ENCODE measurements around the gene SLC25A21.
"Not testable (repeated sequence)": the region's sequence is repeated elsewhere in the genome, so short reads cannot be mapped to it uniquely, and the experiment has no call there.

SLC25A21 gene

DNA sequence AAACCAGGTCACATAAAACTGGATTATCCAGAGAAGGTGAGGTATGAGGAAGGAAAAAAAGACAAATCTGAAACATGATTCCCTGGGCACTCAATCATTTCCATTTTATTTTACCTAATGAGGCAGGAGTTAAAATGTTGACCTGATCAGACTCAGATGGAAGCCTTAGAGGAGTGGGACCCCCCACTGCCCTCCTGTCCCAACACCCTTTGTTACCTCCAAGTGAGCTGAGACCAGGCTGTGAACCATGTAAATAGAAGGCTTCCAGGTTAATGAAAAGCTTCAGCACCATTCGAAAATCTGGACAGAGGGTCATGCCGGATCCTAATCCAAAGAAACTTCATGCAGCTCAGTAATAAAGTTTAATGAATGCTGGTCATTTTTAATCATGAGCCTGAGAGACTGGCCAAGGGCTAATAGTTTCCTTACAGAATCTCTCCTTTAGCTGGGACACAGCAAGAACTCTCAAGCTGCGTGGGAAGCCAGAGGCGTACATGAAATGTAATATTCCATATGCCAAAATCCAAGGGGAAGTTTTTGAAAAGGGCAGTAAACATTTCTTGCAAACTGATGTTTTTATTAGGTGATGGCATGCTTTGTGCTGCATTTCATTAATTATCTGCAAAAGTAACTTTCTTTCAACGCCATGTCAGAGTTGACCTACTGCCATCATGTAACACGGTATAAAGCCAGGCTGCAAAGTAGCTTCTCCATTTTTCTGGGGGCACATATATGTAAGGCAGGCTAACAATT is 327.8 kb downstream of the SLC25A21 start:
- H3K4me3 ChIP-seq (ENCODE audit: low read depth, low read length) = no peak overlapping the region

DNA sequence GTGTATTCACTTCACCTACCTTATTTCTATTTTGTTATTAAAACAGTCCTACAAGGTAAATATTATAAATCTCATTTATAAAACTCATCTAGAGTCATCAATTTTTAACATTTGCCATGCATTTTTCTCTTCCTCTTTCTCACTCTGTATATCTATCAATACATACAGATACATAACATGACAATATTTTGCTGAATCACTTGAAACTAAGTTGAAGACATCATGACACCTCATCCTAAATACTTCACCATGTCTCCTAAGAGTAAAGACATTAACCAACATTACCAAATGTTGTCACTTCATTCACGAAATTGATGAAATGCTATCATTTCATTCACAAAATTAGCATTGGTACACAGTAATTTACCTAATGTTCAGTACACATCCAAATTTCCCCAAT is 329.0 kb downstream of the SLC25A21 start:
- H3K4me3 ChIP-seq (ENCODE audit: low read depth, low read length) = no peak overlapping the region

DNA sequence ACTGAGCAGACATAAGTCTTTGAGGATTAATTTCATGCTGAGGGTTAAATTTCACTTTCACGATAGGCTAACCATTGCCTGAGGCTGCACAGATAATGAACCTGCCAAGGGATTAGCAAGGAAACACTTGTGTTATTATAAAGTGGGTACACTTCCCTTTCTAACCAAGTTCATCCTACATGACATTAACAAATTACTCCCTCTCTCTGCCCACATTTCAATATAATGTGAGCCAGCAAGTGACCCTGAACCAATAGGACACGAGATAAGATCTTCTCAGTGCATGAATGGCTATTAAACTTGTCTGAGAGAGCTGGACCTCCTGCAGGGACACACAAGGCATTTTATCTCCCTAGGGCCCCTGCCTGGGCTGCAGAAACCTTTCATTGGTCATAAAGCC is 337.3 kb downstream of the SLC25A21 start:
- H3K4me3 ChIP-seq (ENCODE audit: low read depth, low read length) = no peak overlapping the region

DNA sequence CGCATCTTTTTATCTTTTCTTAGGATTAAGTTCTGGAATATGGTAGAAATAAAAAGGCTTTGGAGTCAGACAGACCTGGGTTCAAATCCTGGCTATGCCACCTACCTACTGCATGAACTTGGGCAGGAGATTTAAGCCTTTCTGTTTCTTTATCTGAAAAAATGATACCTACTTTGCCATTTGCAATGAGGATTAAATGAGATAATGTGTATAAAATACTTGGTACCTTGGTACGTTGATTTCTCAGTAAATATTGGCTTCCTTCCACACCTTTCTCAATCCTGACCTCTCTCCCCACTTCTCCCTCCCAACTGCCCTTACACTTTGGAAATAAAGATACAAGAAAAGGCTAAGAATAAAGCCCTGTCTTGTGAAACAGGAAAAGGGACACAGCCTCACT is 338.1 kb downstream of the SLC25A21 start:
- no peak overlapping the region for H3K4me3 ChIP-seq (ENCODE audit: low read depth, low read length)

DNA sequence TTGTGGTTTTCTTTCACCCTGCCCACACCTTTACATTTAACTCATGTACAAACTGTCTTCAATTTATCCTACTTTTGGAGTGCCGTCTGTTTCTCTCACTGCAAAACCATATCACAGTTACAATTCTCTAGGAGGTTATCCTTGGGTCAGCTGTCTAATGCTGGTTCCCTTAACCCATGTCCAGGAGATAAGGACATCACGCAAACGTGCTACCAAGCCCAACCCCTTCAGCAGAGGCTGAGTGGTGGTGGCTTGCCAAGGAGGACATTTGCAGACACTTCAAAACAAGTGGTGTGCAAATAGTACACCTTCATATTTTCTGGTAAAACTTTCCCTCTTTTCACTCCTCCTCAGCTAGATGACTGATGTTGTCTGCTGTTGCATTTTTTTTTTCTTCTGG is 342.9 kb downstream of the SLC25A21 start:
- no peak overlapping the region for H3K4me3 ChIP-seq (ENCODE audit: low read depth, low read length)

DNA sequence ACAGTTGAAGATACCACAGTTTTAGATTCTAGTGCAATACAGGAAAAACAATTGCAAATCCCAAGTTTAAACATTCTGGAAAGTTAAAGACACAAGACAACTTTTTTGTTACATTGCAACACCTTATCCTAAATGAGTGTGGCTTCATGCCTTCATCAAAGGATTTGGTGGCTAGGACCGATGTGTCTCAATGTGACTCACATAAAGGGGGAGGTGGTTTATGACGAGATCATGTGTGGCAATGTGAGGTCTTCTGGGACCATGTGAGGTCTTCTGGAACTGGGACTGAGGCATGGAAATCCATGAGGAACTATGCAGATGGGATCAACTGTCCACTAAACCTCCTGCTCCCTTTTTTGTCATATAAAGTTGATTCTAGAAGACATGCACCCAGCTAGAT is 344.5 kb downstream of the SLC25A21 start:
- no peak overlapping the region for H3K4me3 ChIP-seq (ENCODE audit: low read depth, low read length)

DNA sequence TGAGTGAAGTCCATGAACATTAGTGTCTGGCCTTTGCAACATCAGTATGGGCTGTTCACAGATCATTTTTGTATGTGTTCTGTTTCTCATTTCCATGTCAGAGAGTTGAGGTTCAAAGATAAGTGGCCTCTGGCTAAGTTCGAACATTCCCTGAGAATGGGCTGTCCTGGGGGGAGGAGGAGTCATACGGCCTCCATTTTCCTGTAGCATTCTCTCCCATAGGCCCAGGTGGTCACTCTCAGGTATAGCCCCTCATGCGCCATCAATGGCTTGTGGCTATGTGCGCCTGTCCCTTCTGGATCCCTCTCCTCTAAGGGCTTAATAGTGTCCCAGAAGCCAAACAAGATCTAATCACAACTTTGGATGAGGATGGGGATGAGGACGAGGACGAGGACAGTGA is 345.8 kb downstream of the SLC25A21 start:
- no peak overlapping the region for H3K4me3 ChIP-seq (ENCODE audit: low read depth, low read length)

DNA sequence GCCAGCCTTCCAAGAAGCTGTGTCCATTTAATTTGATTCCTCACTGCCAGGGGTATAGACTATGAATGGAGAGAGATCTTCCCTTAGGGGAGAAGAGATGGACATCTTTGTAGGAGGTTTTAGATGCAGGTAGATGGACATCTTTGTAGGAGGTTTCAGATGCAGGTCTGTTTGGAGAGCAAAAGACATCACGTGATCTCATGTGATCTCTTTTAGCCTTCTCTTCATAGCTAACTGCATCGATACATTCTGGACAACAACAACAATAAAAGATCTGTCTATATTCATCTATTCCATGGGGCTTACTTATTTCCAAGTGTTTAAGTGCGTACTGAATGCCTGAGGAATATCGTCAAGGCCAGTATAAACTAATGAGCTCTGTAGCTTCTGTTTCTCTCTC is 347.6 kb downstream of the SLC25A21 start:
- no peak overlapping the region for H3K4me3 ChIP-seq (ENCODE audit: low read depth, low read length)

DNA sequence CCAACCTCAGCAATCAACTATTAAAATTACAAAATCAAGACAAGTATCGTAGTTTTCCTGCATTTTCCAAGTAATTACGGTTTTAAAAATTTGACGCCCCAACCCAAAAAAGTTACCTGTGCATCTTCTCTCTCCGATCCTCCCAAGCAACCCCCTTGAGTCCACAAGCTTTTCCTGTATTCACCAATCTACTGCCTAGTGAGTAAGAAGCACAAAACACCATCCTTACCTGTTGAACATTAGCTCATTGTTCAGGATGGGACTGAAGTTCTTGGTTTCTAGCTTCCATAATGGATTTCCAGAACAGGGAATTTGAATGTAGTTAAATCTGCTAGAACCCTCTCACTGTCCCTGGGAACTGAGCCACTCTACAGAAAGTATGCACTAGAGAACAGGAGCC is 348.8 kb downstream of the SLC25A21 start:
- H3K4me3 ChIP-seq (ENCODE audit: low read depth, low read length) = no peak overlapping the region

DNA sequence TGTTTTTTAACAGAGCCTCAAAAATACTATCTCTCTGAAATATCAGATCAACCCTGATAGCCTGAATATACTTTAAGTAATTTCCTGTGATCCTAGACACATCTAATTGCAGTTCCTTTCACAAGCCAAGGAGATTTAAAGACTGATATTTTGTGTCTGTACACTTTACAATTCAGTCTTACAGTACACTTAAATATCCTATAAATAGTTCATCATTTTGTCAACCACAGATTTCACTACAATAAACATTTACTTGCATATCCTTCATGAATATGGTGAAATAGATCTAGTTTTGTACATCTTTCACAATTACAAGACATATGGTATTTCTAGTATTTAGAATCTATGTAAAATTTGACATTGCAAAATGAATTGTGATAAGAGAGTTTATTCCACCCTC is 349.7 kb downstream of the SLC25A21 start:
- no peak overlapping the region for H3K4me3 ChIP-seq (ENCODE audit: low read depth, low read length)

DNA sequence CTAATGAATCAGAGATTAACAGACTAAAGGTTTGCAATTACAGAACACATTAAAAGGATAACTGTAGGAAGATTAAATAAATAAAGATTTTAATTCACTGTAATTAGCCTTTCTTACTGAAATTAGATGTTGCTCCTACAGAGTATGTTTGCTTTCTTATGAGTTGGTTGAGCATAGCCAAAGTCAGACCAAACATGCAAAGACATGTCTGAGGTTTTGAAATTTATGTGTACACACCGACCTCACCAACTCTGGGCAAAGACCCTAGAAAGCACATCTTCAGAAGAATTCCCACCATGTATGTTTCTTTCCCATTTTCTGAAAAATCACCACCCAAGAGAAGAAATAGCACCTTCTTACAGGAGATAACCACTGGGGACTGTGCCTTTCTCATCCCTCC is 351.5 kb downstream of the SLC25A21 start:
- H3K4me3 ChIP-seq (ENCODE audit: low read depth, low read length) = no peak overlapping the region

DNA sequence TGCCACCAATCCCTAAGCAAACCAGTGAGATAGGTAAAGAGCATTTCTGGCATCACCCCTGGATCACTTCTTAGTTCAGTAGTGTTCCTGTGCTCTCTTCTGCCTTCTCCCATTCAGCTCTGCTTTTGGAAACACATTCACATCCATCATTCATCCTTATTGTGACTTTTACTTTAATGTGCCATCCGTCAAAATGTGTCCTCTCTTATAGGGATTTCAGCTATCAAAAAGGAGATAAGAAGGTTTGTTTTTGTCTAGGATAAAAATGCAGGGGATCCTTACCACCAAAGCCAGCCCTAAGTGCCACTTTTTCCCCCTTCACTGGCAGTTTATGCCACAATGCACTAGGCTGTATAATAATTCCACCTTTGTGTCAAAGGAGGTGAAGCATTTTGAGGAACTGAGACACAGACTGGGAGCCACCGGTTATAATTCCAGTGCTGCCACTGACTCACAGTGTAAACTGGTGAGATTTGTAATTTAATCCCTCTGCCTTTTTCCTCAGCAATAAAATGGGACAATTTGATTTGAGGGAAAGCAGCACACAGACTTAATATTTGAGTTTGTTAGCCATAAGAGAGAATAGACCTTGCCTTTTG is 352.2 kb downstream of the SLC25A21 start:
- H3K4me3 ChIP-seq (ENCODE audit: low read depth, low read length) = no peak overlapping the region

DNA sequence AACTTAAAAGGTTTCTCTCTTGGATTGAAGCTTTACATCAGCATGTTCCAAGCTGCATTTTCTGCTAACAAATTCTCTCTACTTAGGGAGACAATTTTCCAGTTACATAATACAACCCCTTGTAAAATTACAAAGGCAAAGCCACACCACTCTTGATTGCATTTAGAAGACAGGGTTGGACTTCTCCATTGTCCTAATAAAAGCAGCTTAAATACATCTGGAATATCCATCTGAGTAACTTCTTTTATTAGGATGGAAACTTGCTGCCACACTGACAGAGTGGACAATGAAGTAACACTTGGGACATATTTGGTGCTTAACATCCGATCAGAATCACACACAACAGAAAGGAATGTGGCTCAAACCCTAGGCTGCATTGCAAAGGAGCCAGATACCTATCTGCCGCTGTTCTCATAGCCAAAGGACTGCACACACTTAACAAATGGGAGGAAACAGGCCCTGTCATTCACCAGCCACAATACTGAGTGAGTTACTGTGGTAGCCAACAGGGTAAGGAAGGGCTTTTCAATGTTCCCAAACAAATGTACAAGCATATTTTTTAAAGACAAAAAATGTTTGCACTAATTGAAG is 353.5 kb downstream of the SLC25A21 start:
- no peak overlapping the region for H3K4me3 ChIP-seq (ENCODE audit: low read depth, low read length)

DNA sequence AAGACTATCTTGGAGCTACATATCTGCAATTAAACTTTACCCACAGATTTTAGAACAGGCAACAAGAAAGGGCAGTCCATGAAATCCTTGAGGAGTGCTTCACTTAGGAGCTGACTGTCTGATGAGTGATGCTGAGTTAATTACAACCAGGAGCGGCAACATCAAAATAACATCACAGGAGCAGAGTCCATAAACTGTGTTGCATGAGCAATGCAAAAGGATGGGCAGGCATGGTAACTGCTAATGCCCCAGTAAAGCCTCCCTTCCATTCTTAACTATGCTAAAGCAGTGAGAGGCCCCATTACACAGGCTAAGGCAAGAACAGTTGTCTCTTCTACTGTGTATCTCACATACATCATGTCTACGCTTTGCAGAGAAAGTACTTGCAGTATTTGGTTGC is 354.2 kb downstream of the SLC25A21 start:
- H3K4me3 ChIP-seq (ENCODE audit: low read depth, low read length) = no peak overlapping the region

DNA sequence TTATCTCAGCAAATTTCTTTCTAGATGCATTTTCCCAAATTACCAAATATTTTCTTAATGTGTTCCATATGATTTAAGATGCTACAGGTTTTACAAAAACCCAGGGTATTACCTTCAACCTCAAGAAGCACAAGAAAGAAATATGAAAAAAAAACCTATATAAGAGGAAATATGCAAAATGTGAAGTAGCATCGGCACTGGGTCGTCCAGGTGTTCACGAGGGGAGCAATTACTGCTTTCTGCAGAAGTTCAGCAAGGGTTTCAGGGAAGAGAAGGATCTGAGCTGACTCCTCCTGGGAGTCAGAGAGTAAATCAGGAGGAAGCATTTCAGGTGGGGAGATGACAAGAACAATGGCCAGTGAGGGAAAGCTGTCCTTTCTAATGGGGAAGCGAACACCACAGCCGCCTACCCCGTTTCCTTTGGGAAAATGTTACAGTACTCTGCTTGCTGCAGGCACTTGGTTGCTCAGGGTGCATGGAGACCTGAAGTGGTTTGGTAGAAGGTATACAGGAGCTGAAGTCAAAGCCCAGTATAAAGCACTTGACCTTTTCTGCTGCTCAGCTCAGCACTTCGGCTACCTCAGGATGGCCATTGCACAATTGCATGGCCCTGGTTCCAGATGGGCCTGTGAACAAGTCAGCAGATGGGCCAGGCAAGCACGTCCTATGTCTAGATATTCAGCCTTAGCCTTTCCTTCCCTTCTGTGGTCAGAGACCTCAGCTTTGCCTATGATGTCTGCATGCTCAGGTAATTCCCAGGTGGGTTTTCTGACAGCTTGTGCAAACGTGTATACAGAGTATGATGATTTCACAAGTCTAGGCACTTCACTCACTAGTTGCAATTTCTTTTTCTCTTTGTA is 355.1 kb downstream of the SLC25A21 start:
- H3K4me3 ChIP-seq (ENCODE audit: low read depth, low read length) = no peak overlapping the region

DNA sequence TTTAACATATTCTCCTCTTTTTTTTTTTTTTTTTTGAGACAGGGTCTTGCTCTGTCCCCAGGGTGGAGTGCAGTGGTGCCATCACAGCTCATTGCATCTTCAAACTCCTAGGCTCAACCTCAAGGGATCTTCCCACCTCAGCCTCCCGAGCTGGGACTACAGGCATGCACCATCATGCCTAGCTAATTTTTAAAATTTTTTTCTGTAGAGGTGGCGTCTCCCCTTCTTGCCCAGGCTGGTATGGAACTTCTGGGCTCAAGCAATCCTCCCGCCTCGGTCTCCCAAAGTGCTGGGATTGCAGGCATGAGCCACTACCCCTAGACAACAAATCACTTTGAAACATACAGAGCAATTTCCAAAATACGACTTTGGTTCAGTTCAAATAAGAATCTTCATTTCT is 355.9 kb downstream of the SLC25A21 start:
- no peak overlapping the region for H3K4me3 ChIP-seq (ENCODE audit: low read depth, low read length)

DNA sequence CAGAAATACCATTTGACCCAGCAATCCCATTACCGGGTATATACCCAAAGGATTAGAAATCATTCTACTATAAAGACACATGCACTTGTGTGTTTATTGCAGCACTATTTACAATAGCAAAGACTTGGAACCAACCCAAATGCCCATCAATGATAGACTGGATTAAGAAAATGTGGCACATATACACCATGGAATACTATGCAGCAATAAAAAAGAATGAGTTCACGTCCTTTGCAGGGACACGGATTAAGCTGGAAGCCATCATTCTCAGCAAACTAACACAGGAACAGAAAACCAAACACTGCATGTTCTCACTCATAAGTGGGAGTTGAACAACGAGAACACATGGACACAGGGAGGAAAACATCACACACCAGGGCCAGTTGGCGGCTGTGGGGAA is 357.6 kb downstream of the SLC25A21 start:
- H3K4me3 ChIP-seq (ENCODE audit: low read depth, low read length) = not testable (repeated sequence)

DNA sequence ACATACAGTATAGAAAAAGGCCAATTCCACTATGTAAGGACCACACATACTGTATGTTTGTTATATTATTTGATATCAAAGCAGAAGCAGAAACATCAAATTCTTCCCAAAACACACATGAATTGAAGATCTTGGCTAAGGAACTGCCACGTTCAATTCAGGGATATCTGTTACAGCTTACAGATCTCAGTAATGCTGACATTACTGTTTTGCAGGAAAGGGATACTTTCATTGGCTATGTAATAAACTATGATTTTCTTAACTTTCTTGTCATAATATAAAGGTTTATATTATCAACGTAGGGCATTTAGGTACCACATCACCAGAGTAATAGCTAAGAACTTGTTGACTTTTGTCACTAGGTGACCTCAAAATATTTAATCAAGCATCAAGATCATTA is 362.2 kb downstream of the SLC25A21 start:
- no peak overlapping the region for H3K4me3 ChIP-seq (ENCODE audit: low read depth, low read length)

DNA sequence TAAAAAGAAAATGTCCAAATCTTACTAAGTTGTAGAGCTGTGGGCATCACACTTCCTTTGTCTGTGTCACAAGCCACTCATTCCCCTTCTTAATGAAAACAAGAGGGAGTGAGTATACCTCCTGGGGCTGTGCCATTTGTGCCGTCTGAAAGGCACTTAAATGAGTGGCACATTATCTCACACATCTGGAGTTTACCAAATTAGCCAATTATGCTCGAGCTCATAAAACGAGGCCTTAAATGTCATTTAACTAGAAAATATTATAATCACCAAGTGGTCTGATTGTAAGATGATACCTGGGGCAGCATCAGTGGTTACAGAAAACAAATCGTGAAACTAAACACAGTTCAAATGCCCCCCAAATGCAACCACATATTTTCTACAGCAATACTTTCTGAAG is 364.7 kb downstream of the SLC25A21 start:
- no peak overlapping the region for H3K4me3 ChIP-seq (ENCODE audit: low read depth, low read length)

DNA sequence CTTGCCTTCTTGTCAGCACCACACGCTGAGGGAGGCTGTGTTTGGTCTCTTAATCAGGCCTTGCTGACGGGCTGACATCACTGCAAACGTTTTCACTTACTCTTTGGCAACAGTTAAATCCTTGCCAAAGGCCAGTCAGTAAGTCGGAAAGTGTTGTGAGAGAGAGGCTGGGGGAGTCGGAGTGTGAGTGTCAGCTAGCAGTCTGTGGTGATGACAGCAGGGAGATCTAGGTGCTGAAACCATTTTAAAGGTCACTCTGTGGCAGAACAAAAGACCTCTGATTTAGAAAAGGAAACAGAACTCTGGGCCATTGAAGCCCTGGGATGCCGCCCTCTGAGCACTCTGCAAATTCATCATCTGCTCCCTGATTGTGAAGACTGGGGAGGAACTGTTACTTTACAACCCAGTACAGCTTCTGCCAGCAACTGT is 367.3 kb downstream of the SLC25A21 start:
- H3K4me3 ChIP-seq (ENCODE audit: low read depth, low read length) = no peak overlapping the region

DNA sequence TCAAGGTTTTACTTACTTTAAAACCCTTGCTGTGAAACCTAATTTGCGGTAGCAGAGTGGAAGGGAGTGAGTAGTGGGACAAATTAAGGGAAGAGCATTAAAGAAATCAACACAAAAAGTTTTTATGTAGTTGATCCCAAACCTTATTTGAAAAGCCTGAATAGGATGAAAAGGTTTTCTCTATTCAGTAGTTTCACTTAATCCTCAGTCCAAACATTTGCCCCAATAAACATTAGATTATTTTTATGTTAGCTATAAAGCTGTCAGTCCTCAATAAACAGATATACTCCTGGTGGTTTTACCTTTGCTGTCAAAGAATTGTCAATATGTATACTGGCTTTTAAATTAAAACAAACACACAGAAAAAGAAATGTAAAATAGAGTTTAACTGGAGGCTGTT is 374.8 kb downstream of the SLC25A21 start:
- H3K4me3 ChIP-seq (ENCODE audit: low read depth, low read length) = no peak overlapping the region

DNA sequence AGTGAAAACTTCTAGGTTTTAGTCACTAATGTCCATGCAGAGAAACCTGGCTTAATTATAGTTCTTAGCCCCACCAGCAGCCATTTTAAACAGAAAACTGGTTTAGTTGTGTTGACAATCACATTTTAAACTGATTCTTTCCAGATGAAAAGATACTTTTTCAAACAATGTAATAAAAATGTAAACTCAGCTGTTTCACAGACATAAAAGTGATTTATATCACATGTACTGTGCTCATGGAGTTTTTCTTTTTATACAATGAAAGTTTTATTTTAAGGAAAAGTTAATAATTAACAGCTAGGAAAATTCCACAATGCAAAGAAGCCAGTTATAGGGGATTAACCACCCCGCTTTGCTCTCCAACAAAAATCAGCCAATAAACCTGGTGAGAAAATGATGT is 381.0 kb downstream of the SLC25A21 start:
- no peak overlapping the region for H3K4me3 ChIP-seq (ENCODE audit: low read depth, low read length)

Data from iPS-11a (cell line).